ENCODE measurements around the gene BIRC7.
"Not testable (repeated sequence)": the region's sequence is repeated elsewhere in the genome, so short reads cannot be mapped to it uniquely, and the experiment has no call there.

Gene BIRC7

GRCh38 chr20:63244468-63244867 lies 8.8 kb downstream of the BIRC7 start:
- H3K4me3 ChIP-seq (replicated peaks; ENCODE audit: low read depth, low read length): no peak overlapping the region
- DNase-seq (ENCODE audit: low read depth): no peak
- TF ChIP-seq, protein P1, sequence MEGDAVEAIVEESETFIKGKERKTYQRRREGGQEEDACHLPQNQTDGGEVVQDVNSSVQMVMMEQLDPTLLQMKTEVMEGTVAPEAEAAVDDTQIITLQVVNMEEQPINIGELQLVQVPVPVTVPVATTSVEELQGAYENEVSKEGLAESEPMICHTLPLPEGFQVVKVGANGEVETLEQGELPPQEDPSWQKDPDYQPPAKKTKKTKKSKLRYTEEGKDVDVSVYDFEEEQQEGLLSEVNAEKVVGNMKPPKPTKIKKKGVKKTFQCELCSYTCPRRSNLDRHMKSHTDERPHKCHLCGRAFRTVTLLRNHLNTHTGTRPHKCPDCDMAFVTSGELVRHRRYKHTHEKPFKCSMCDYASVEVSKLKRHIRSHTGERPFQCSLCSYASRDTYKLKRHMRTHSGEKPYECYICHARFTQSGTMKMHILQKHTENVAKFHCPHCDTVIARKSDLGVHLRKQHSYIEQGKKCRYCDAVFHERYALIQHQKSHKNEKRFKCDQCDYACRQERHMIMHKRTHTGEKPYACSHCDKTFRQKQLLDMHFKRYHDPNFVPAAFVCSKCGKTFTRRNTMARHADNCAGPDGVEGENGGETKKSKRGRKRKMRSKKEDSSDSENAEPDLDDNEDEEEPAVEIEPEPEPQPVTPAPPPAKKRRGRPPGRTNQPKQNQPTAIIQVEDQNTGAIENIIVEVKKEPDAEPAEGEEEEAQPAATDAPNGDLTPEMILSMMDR (IDR thresholded peaks at IDR 0.05; ENCODE audit: low read length, missing control alignments): no peak

DNA sequence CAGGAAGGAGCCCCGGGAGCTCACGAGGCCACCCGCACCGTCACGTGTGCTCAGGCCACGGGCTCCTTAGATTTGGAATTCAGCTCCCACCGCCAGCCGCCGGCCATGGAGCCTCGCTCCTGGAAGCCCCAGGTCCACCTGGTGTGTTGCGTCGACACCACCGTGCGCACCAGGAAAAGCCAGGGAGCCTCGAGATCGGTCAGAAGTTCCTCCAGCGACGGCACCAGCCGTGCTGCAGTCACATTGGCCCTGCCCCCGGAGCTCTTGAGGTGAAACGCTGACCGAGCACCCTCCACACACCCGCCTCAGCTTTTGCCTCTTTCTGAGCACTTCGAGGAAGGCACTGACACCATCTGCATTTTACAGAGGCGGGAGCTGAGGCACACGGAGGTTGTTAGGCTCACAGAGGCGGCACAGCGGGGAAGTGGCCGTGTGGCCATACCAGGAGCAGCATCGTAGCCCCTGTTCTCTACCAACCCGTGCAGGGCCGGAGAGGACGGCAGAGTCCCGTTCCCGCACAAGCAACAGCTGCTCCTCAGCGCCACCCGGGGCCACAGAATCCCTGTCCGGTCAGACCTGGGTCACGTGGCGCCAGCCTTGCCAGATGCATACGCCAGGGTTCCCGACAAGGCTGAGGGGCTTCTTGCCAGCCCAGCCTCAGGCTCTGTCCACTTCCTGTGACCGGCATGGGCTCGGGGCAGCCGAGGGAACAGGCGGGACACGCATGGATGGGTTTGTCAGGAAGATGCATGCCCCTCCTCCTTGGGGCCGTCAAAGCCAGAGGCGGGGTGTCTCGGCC lies 11.0 kb downstream of the BIRC7 start:
- TF ChIP-seq, protein P1 (IDR thresholded peaks at IDR 0.05; ENCODE audit: low read length, missing control alignments): no peak
- DNase-seq (ENCODE audit: low read depth): no peak
- no peak overlapping the region for H3K4me3 ChIP-seq (replicated peaks; ENCODE audit: low read depth, low read length)

DNA sequence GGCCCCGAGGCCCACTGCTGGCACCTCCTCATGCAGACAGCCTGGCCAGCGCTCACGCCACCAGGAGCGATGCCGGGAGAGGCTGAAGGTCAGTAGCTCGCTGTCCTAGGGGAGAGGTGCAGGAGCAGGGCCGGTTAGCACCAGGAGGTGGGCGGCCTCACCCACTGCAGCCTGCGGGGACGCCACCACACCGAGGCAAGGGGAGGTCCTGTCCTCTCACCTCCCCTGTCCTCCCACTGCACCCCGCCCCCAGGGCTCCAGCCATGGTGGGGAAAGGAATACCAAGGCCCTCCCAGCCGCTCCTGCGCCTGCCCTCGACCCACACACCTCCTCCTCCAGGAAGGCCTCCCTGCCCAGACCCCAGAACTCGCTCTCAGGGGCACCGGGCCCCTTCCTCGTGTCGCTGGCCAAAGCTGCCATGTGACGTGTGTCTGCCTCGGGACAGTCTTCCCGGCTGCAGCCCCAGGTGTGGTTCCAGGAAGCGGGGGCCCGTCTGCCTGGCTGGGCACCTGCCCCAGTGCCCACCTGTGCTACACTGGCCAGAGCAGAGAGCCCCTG lies 12.0 kb downstream of the BIRC7 start:
- H3K4me3 ChIP-seq (replicated peaks; ENCODE audit: low read depth, low read length): no peak overlapping the region
- DNase-seq (ENCODE audit: low read depth): no peak
- TF ChIP-seq, protein P1 (IDR thresholded peaks at IDR 0.05; ENCODE audit: low read length, missing control alignments): no peak

DNA sequence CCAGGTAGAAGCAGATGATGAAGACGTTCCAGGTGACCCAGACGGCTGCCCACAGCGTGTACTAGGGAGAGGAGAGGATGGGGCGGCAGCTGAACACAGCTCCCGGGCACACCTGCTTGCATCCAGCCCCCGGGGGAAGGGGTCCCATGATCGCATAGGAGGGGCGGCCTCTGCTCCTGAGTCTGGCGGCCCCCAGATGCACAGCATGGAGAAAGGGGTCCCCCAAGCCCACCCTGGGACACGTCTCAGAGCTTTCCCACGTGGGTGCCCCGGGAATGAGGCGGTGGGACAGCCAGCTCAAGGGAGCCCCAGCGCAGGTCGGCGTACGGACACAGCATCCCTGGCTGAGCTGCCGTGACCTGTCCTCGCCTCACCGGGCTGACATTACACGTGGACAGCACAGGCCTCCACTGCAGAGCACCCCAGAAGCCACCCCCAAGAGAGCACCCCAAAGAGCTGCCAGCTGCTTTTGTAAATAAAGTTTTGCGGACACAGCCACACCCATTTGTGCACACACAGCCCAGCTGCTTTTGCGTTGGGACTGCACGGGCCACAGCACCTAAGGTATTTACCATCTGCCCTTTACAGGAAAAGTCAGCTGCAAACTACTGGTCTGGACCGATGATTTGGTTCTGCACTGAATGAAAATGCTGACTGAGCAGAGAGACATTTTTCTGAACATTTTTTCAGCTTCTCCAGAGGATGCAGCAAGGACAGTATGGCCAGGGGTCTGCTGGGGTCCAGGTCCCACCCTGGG lies 13.3 kb downstream of the BIRC7 start:
- TF ChIP-seq, protein P1 (IDR thresholded peaks at IDR 0.05; ENCODE audit: low read length, missing control alignments): no peak
- no peak for DNase-seq (ENCODE audit: low read depth)

GRCh38 chr20:63249891-63250290 lies 14.2 kb downstream of the BIRC7 start:
- DNase-seq (ENCODE audit: low read depth): no peak
- H3K4me3 ChIP-seq (replicated peaks; ENCODE audit: low read depth, low read length): no peak overlapping the region
- TF ChIP-seq, protein P1 (IDR thresholded peaks at IDR 0.05; ENCODE audit: low read length, missing control alignments): no peak

More for the DNA sequence above, 13.3 kb downstream of the BIRC7 start:
- no peak overlapping the region for H3K4me3 ChIP-seq (replicated peaks; ENCODE audit: low read depth, low read length)

- DNase-seq (ENCODE audit: low read depth); H3K4me3 ChIP-seq (replicated peaks; ENCODE audit: low read depth, low read length): not testable (repeated sequence)
These were observed 15.6 kb downstream of the BIRC7 start for GRCh38 chr20:63251350-63251749.

GRCh38 chr20:63252284-63252711 lies 16.6 kb downstream of the BIRC7 start:
- DNase-seq (ENCODE audit: low read depth): no peak
- no peak overlapping the region for H3K4me3 ChIP-seq (replicated peaks; ENCODE audit: low read depth, low read length)
- TF ChIP-seq, protein P1 (IDR thresholded peaks at IDR 0.05; ENCODE audit: low read length, missing control alignments): no peak
